K562 (cell line): ENCODE data around the gene TUT7. TPM values are rescaled to one million over a fixed set of nuclear protein-coding genes. Genes with fewer than 3 reads are reported as not detected.

Experiments
- ATAC-seq: fragments of 200-7000 bp; cut with Tn5 transposase; 3 replicates; pipeline ENCODE4 v1.9.1; 2020; ENCODE audit warnings: moderate library complexity
- BruUV-seq: library from RNA; stranded (reverse); fragments of 400-500 nt; replicated peaks from 2 replicates; lab custom pipeline; 2021; lab: Mats Ljungman, UMichigan
- CTCF ChIA-PET: fragments of 300-600 bp; formaldehyde crosslinking; extraction: SDS; loops from one replicate; lab custom pipeline; 2021; ENCODE audit warnings: low intra/inter-chr PET ratio; lab: Yijun Ruan, JAX
- POLR2A ChIA-PET: fragments of 300-600, 350-650 bp; sonication (Branson Sonifier 250); formaldehyde crosslinking; extraction: SDS; loops from one replicate; lab custom pipeline; 2021; ENCODE audit warnings: antibody characterized with exemption, inconsistent platforms; lab: Yijun Ruan, JAX
- DNase-seq, 4 experiments: peaks; one replicate each; pipeline versions ENCODE4 v3.0.0 to v3.0.0-alpha.2; 2011 to 2018; ENCODE audit warnings: low spot score in 3 of 4, mixed read lengths in 3 of 4; ENCODE audit errors: extremely low read depth in 1 of 4
- FAIRE-seq: peaks from 2 replicates; lab custom pipeline; 2011; peaks lifted over from hg19 to GRCh38; lab: Jason Lieb, UNC
- H2AFZ ChIP-seq: 2 replicates; pipeline ENCODE4 v1.6.0; 2011; ENCODE audit warnings: low read depth, low read length, control low read depth, inconsistent platforms
- H3K27ac ChIP-seq: fragments of 200-600 bp; 3 replicates; pipeline ENCODE4 v1.8.0; 2011; ENCODE audit warnings: low read depth, mild to moderate bottlenecking, control low read depth, inconsistent platforms, low read length, moderate library complexity, mixed read lengths; ENCODE audit errors: extremely low read depth
- H3K27me3 ChIP-seq, 2 experiments: fragments of 300-600 bp in 1 of 2; 2 replicates in 1 of 2; 3 replicates in 1 of 2; pipeline versions ENCODE4 v1.6.0 to v1.8.0; 2011; ENCODE audit warnings: inconsistent platforms in 2 of 2, low read length in 2 of 2, mild to moderate bottlenecking in 1 of 2, mixed read lengths in 1 of 2, moderate library complexity in 1 of 2; ENCODE audit not compliant: control insufficient read depth in 2 of 2, insufficient read depth in 2 of 2
- H3K36me3 ChIP-seq: fragments of 300-600 bp; 3 replicates; pipeline ENCODE4 v1.8.0; 2011; ENCODE audit warnings: mild to moderate bottlenecking, low read length, inconsistent platforms; ENCODE audit not compliant: control insufficient read depth, insufficient read depth
- H3K4me1 ChIP-seq, 2 experiments: fragments of 200-600 bp in 1 of 2; replicated peaks in 1 of 2; 2 replicates in 1 of 2; 3 replicates in 1 of 2; pipeline versions ENCODE4 v1.5.1 to v1.8.0; 2011; ENCODE audit warnings: inconsistent platforms in 2 of 2, low read length in 2 of 2, mild to moderate bottlenecking in 1 of 2, mixed read lengths in 1 of 2, moderate library complexity in 1 of 2; ENCODE audit not compliant: control insufficient read depth in 2 of 2, insufficient read depth in 2 of 2
- H3K4me2 ChIP-seq: 2 replicates; pipeline ENCODE4 v1.6.1; 2011; ENCODE audit warnings: low read length, control low read depth, inconsistent platforms, mixed read lengths; ENCODE audit not compliant: insufficient read depth
- H3K4me3 ChIP-seq: fragments of 200-600 bp; sonication (generic), shearing (Covaris generic); 2 replicates; pipeline ENCODE4 v1.5.1; 2016; ENCODE audit warnings: control low read depth, inconsistent platforms
- H3K79me2 ChIP-seq: fragments of 200-600 bp; 3 replicates; pipeline ENCODE4 v1.8.0; 2011; ENCODE audit warnings: low read length, inconsistent platforms; ENCODE audit not compliant: control insufficient read depth, insufficient read depth
- H3K9ac ChIP-seq, 2 experiments: 2 replicates each; pipeline versions ENCODE4 v1.6.0 to v1.6.1; 2011; ENCODE audit warnings: low read depth in 2 of 2, low read length in 2 of 2, control low read depth in 1 of 2, inconsistent platforms in 1 of 2, mild to moderate bottlenecking in 1 of 2, mixed read lengths in 1 of 2; ENCODE audit not compliant: insufficient read depth in 1 of 2
- H3K9me1 ChIP-seq: one replicate; pipeline ENCODE4 v1.6.0; 2011; ENCODE audit warnings: inconsistent platforms, mild to moderate bottlenecking, low read length, moderate library complexity; ENCODE audit not compliant: control insufficient read depth, insufficient read depth
- H3K9me3 ChIP-seq: replicated peaks from 2 replicates; pipeline ENCODE4 v1.5.1; 2011; ENCODE audit warnings: low read depth, low read length, inconsistent platforms; ENCODE audit not compliant: control insufficient read depth, insufficient read depth
- H4K20me1 ChIP-seq: replicated peaks from 2 replicates; pipeline ENCODE4 v1.6.1; 2011; ENCODE audit warnings: low read length, inconsistent platforms, mixed read lengths; ENCODE audit not compliant: control insufficient read depth, insufficient read depth
- CBX3 ChIP-seq, 2 experiments: IDR thresholded peaks; 1 replicate in 1 of 2; 2 replicates in 1 of 2; pipeline ENCODE4 v1.6.1; 2012; ENCODE audit warnings: inconsistent platforms in 2 of 2, low read length in 2 of 2, borderline replicate concordance in 1 of 2, control low read depth in 1 of 2
- FOSL1 ChIP-seq: fragments of 200-800 bp; sonication (Bioruptor generic); conservative IDR thresholded peaks from 2 replicates; pipeline ENCODE4 v1.6.1; 2016; ENCODE audit warnings: missing genetic modification characterization, missing compliant biosample characterization
- HSF4 ChIP-seq: fragments of 250-450 bp; sonication (Bioruptor Pico); IDR thresholded peaks from 2 replicates; pipeline ENCODE4 v2.1.2; 2022; ENCODE audit warnings: mild to moderate bottlenecking, moderate library complexity, borderline replicate concordance
- MAZ ChIP-seq, 2 experiments: fragments of 450-650 bp in 1 of 2; sonication (generic) in 1 of 2; formaldehyde crosslinking; IDR thresholded peaks in 1 of 2; conservative IDR thresholded peaks in 1 of 2; 2 replicates each; pipeline versions ENCODE4 v1.4.0 to v1.5.0; 2020; ENCODE audit warnings: mild to moderate bottlenecking in 1 of 2, missing genetic modification reagents in 1 of 2
- RBM34 ChIP-seq: fragments of 200-400 bp; formaldehyde crosslinking; IDR thresholded peaks from 2 replicates; pipeline ENCODE4 v1.6.1; 2018; ENCODE audit warnings: low read length, borderline replicate concordance; ENCODE audit not compliant: insufficient read depth
- ZBED1 ChIP-seq: IDR thresholded peaks from 2 replicates; pipeline ENCODE4 v1.6.1; 2014
- ZEB2 ChIP-seq: fragments of 450-650 bp; IDR thresholded peaks from 2 replicates; pipeline ENCODE4 v1.6.1; 2016
- ZFP1 ChIP-seq: fragments of 450-650 bp; formaldehyde crosslinking; IDR thresholded peaks from 2 replicates; pipeline ENCODE4 v1.4.0; 2020; ENCODE audit warnings: mild to moderate bottlenecking, mixed read lengths
- ZNF217 ChIP-seq: sonication (generic); formaldehyde crosslinking; IDR thresholded peaks from 2 replicates; pipeline ENCODE4 v1.8.0; 2022; ENCODE audit warnings: mild to moderate bottlenecking, missing genetic modification reagents
- ZNF644 ChIP-seq: fragments of 200-800 bp; sonication (Bioruptor generic); IDR thresholded peaks from 2 replicates; pipeline ENCODE4 v1.6.1; 2016; ENCODE audit warnings: low read depth, missing genetic modification characterization, missing compliant biosample characterization
- ZSCAN29 ChIP-seq: fragments of 450-650 bp; IDR thresholded peaks from 2 replicates; pipeline ENCODE4 v1.6.1; 2017
- WGBS: fragments of 100-300 bp; shearing (Covaris generic); methylation state at CpG from one replicate; pipeline ENCODE4 v1.1.6; 2016; ENCODE audit warnings: low coverage, mixed read lengths; ENCODE audit not compliant: insufficient coverage; ENCODE audit errors: missing lambda C conversion rate; 5-methylcytosine and 5-hydroxymethylcytosine counted together
- in situ Hi-C: fragments of 300-500 bp; cut with MboI; formaldehyde crosslinking; loops from 4 replicates; pipeline ENCODE4 v1.15.0; 2018; ENCODE audit warnings: inconsistent platforms, mixed read lengths
- intact Hi-C: fragments of 100-400 bp; cut with micrococcal nuclease; formaldehyde crosslinking; loops from 2 replicates; pipeline ENCODE4 v1.14.2; 2022
- polyA plus RNA-seq, 8 experiments: library from polyadenylated mRNA; depleted of rRNA in 4 of 8; stranded (reverse) in 5 of 8; unstranded in 3 of 8; fragments of >200 nt; fragmentation: Nextera tagmentation in 2 of 8; fragmentation: Illumina TruSeq in 1 of 8; extraction: Ambion mirVana in 2 of 8; extraction: Trizol in 1 of 8; gene quantifications; 2 replicates each; pipeline versions ENCODE4 v1.2.1 to v1.2.3, GENCODE V29; 2011 to 2014; ENCODE audit warnings: inconsistent platforms in 1 of 8, missing spikeins in 1 of 8
- total RNA-seq, 7 experiments: library from RNA; depleted of rRNA in 6 of 7; stranded (reverse); fragments of >200 nt in 6 of 7; fragmentation: Illumina TruSeq in 2 of 7; extraction: Trizol in 2 of 7; gene quantifications; 2 replicates each; pipeline versions ENCODE4 v1.2.1 to v1.2.3, GENCODE V29; 2011 to 2021; ENCODE audit warnings: low replicate concordance in 1 of 7
- TF ChIP-seq, protein P1 (sequence below): fragments of 450-650 bp; conservative IDR thresholded peaks from 2 replicates; pipeline ENCODE4 v1.6.1; 2016; ENCODE audit warnings: missing genetic modification characterization, low read depth, mild to moderate bottlenecking, missing compliant biosample characterization, moderate library complexity
- TF ChIP-seq, protein P2 (sequence below): fragments of 250-450 bp; sonication (Bioruptor Pico); IDR thresholded peaks from 2 replicates; pipeline ENCODE4 v1.8.0; 2022; ENCODE audit warnings: inconsistent platforms, mild to moderate bottlenecking, moderate library complexity, borderline replicate concordance
- TF ChIP-seq, protein P3 (sequence below): IDR thresholded peaks from 2 replicates; pipeline ENCODE4 v1.6.1; 2011; ENCODE audit not compliant: insufficient read length; ENCODE audit errors: extremely low read depth

Gene TUT7
- total and polyA plus RNA-seq, 9 of the 15 experiments (the other 6 are each of a cell fraction or from before 2014, with no cell fraction given): 5.9 to 26.9 (median 15.2) TPM

DNA sequence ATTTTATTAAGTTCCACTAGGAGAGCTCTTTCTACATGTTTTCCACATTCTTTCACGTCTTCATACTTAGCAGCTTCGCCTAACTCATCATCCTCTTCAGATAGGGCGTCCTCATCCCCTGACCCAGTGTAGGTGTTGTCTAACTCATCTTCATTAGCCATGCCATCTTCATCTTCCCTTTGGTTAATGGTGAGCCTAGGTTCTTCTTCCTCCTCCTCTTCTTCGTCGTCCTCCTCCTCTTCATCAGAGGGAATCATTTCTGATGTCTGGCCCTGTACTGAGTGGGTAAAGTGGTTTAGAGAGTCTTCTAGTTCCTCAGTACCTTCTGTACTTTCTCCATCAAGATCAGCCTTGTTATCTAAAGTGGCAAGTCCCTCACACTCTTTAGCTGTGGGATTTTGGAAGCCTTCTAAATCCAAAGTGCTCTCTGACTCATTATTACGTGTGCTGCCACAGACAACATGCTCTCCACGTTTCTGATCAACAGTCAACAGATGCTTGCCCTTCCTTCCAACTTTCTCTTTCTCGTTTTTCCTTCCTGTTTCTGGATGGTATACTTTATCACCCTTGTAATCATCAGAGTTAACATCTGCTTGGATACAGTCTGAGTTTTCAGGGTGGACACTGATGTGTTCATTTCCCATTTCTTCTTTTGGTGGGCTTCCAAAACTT, 31.1 kb downstream of the TUT7 start:
- no peak for ATAC-seq
- Histone ChIP-seq H3K36me3 (peaks cover 90% of the 10 kb centered on the region), H3K4me3 (no peak overlapping the region), H4K20me1 (no peaks in the 10 kb centered on the region), H3K9me1 (no peaks in the 10 kb centered on the region), H3K79me2 (no peaks in the 10 kb centered on the region), H3K4me2 (no peak overlapping the region), H3K9me3 (no peaks in the 10 kb centered on the region), H3K4me1 (no peaks in the 10 kb centered on the region), H3K27me3 (no peaks in the 10 kb centered on the region), H3K9ac (no peak overlapping the region), H2AFZ (no peak overlapping the region), H3K27ac (no peak overlapping the region)
- in situ Hi-C loops (no loop called here), intact Hi-C loops (no loop called here)
- FAIRE-seq: no peak
- TSS peak; percentile 6 for BruUV-seq
- TF ChIP-seq CBX3 (IDR thresholded peaks at IDR 0.05; ENCODE audit: borderline replicate concordance in 1 of 2, low read length in 2 of 2): no peak
- no peak for TF ChIP-seq MAZ (CRISPR knock-in tag; conservative IDR thresholded peaks at IDR 0.05 in 1 of 2, IDR thresholded peaks at IDR 0.05 in 1 of 2)
- peak; percentile 92 for TF ChIP-seq FOSL1 (tag)
- no peak for TF ChIP-seq ZNF644 (tag)
- TF ChIP-seq ZFP1: no peak
- ChIA-PET CTCF (no interaction called here), POLR2A (no interaction called here)
- no peak for DNase-seq
- 68% methylated on average over 6 of the region's 8 CpGs for WGBS

DNA sequence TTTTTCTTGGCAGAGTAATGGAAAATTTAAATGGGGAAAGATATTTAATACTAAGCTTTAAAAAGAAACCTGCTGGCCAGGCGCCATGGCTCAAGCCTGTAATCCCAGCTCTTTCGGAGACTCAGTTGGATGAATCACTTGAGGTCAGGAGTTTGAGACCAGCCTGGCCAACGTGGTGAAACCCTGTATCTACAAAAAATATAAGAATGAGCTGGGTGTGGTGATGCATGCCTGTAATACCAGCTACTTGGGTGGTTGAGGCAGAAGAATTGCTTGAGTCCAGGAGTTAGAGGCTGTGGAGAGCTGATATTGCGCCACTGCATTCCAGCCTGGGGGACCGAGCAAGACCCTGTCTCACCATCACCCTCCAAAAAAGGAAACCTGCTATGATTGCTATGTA, 32.8 kb downstream of the TUT7 start:
- H3K4me1 ChIP-seq: no peaks in the 10 kb centered on the region
- in situ Hi-C loops (no loop called here), intact Hi-C loops (no loop called here)
- H3K9ac ChIP-seq: no peak overlapping the region
- ChIA-PET CTCF (no interaction called here), POLR2A (no interaction called here)
- ATAC-seq (no peak), FAIRE-seq (no peak), DNase-seq (no peak)
- no peaks in the 10 kb centered on the region for H3K27me3 ChIP-seq
- H3K4me2 ChIP-seq: no peak overlapping the region
- no peak overlapping the region for H3K27ac ChIP-seq
- WGBS: 81% methylated on average over 5 of the region's 5 CpGs
- no TSS peak for BruUV-seq
- no peaks in the 10 kb centered on the region for H4K20me1 ChIP-seq
- no peaks in the 10 kb centered on the region for H3K9me3 ChIP-seq
- H3K36me3 ChIP-seq: peaks cover 89% of the 10 kb centered on the region
- no peaks in the 10 kb centered on the region for H3K79me2 ChIP-seq
- no peak overlapping the region for H3K4me3 ChIP-seq
- no peak overlapping the region for H2AFZ ChIP-seq
- no peaks in the 10 kb centered on the region for H3K9me1 ChIP-seq
- TF ChIP-seq RBM34: no peak
- TF ChIP-seq, protein P1, sequence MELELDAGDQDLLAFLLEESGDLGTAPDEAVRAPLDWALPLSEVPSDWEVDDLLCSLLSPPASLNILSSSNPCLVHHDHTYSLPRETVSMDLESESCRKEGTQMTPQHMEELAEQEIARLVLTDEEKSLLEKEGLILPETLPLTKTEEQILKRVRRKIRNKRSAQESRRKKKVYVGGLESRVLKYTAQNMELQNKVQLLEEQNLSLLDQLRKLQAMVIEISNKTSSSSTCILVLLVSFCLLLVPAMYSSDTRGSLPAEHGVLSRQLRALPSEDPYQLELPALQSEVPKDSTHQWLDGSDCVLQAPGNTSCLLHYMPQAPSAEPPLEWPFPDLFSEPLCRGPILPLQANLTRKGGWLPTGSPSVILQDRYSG (tag): no peak
- TF ChIP-seq ZBED1: no peak
- TF ChIP-seq ZEB2: no peak
- no peak for TF ChIP-seq ZSCAN29
- TF ChIP-seq, protein P2, sequence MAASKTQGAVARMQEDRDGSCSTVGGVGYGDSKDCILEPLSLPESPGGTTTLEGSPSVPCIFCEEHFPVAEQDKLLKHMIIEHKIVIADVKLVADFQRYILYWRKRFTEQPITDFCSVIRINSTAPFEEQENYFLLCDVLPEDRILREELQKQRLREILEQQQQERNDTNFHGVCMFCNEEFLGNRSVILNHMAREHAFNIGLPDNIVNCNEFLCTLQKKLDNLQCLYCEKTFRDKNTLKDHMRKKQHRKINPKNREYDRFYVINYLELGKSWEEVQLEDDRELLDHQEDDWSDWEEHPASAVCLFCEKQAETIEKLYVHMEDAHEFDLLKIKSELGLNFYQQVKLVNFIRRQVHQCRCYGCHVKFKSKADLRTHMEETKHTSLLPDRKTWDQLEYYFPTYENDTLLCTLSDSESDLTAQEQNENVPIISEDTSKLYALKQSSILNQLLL: no peak
- TF ChIP-seq ZNF217 (CRISPR knock-in tag): no peak
- TF ChIP-seq, protein P3, sequence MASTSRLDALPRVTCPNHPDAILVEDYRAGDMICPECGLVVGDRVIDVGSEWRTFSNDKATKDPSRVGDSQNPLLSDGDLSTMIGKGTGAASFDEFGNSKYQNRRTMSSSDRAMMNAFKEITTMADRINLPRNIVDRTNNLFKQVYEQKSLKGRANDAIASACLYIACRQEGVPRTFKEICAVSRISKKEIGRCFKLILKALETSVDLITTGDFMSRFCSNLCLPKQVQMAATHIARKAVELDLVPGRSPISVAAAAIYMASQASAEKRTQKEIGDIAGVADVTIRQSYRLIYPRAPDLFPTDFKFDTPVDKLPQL: no peak
- TF ChIP-seq HSF4 (CRISPR knock-in tag): no peak
